Myometrial cell (primary cell): Measurements from ENCODE around the gene DLAT. TPM values are rescaled to one million over a fixed set of nuclear protein-coding genes. Genes with fewer than 3 reads are reported as not detected.

Experiments used
- total RNA-seq: library from RNA; depleted of rRNA; stranded (reverse); fragments of >200 nt; gene quantifications from 2 replicates; pipeline ENCODE4 v1.2.3, GENCODE V29; 2015

The DLAT gene
- 40.1 and 47.3 TPM in 2 replicates for total RNA-seq

DNA sequence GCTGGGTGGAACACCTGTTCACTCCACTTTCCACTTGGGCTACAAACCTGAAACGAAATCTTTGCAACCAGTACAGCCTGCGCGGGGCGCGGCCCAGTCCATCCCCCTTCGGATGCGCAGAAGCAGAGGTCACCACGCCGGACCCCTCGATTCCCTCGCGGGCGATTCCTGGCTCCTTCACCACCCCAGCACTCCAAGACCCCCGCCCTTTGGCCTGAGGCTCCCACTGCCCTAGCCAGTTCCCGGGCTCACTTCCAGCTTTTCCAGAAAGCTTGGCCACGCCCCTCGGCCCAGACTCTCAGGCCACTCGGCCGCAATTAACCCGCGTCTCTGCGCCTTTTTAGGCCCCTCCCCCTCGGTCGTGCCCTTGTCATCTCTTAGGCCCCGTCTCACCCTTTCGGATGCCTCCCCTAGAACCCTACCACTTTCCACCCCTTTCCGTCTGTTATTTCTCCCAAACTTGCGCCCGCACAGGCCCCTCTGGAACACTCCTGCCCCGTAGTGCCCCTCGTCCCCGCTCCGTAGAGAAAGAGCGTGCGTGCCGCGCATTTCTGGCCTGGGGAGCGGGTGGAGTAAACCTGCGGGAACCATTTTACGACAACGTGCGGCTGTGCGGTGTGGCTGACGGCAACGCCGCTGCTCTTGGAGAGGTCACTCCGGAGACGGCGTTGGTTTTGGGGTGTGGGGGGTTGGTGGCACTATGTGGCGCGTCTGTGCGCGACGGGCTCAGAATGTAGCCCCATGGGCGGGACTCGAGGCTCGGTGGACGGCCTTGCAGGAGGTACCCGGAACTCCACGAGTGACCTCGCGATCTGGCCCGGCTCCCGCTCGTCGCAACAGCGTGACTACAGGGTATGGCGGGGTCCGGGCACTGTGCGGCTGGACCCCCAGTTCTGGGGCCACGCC lies at the start of gene DLAT:
Gene DLAT (plus strand): TSS at position 636 of the 906 bp plus-strand sequence. CDS start 65 bp downstream, at position 701.

DNA sequence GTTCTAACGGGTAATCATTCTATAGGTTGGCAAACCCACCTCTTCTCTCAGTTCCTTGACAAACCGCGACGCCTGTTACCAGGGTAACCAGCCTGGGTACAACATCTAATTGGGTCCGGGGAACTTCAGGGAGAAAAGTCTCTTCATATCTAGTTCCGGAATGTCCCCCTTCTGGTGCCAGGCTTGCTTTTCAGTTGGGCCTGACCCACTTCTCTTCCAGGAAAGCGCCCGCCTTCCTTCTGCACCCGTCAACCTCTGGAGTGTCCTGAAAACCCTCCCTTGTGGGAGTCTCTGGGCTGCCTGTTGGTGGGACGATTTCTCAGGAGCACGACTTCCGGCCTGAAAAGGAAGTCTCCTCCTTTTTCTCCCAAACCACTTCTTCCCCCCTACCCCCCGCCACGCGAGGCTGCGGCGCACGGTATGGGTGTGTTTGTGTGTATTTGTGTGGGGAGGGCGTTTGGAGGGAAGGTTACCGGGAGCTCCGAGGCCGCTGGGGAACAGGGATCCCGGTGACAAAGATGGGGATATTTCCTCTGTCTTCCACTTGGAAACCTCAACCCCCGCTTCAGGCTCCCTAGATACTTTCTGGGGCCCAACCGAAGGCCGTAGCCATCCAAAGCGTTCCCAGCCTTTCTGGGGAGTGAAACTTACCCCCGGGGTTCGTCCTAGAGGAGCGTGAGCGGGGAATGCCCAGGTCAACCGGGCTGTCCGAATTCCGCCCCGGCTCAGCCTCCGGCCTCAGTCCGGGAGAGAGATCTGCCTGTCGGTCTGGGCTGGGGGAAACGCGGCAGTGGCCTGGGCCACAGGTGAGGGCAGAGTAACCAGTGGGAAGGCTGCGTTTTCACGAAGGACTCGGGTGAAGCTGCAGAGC lies 49.0 kb downstream of the DLAT start, which contains the start of the genes NKAPD1 and PIH1D2:
Gene NKAPD1 (plus strand): TSS at position 359 of the 871 bp plus-strand sequence. CDS start 1,276 bp downstream, outside the sequence.
Gene PIH1D2 (minus strand): TSS at position 77 of the 871 bp plus-strand sequence. CDS start 843 bp downstream, outside the sequence.

DNA sequence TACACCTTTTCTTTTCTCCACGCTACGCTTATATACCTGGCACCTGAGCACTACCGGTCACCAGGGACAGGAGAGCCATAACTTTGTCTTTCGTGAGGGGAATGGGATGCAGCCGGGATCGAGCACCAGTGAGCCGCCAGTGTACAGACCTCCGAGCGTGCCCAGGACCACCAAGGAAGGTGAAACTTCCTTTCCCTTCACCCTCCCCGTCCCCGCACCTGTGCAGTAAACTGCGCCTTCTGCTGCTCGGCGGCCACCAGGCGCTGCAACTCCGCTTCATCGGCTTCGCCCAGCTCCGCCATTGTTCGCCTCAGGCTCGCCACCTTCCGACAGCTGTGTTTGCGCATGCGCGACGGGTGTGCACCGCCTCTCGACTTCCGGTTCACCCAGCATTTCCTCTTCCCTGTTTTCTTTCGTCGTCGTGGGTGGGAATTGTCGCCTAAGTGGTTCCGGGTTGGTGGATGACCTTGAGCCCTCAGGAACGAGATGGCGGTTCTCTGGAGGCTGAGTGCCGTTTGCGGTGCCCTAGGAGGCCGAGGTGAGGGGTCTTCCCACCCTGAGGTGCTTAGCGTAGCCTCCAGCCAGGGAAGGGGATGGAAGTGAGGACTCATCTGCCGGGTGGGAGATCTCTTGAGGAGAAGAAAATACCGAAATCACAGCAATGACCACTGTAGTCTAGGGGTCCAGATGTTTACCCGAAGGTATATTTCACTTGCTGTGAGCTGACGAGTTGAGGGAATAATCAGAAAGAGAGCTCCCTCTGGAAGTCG lies 61.4 kb downstream of the DLAT start, which contains the start of the genes SDHD and TIMM8B:
Gene SDHD (plus strand): TSS at position 452 of the 770 bp plus-strand sequence. CDS start 35 bp downstream, at position 487.
Gene TIMM8B (minus strand): TSS at position 335 of the 770 bp plus-strand sequence. CDS start 33 bp downstream, at position 302.

Other genes with a start within 250 kb of the DLAT start
- 33.7 and 42.2 TPM in 2 replicates for gene ALG9, start 153.8 kb upstream of the DLAT start, total RNA-seq
- 3.7 and 4.3 TPM in 2 replicates for gene FDXACB1, start 146.2 kb upstream of the DLAT start, total RNA-seq
- gene CFAP68, start 145.9 kb upstream of the DLAT start, total RNA-seq: 7.2 and 14.2 TPM in 2 replicates
- gene CRYAB, start 113.6 kb upstream of the DLAT start, total RNA-seq: 11.7 and 27.1 TPM in 2 replicates
- not detected in 2 replicates for gene HSPB2, start 112.7 kb upstream of the DLAT start, total RNA-seq
- not detected in 2 replicates for gene C11orf52, start 106.5 kb upstream of the DLAT start, total RNA-seq
- 10.4 and 11.9 TPM in 2 replicates for gene DIXDC1, start 88.1 kb upstream of the DLAT start, total RNA-seq
- gene PIH1D2, start 48.6 kb downstream of the DLAT start, total RNA-seq: 1.2 and 4.9 TPM in 2 replicates
- 8.9 and 13.3 TPM in 2 replicates for gene NKAPD1, start 48.9 kb downstream of the DLAT start, total RNA-seq
- 40.2 and 48.7 TPM in 2 replicates for gene TIMM8B, start 61.3 kb downstream of the DLAT start, total RNA-seq
- gene SDHD, start 61.5 kb downstream of the DLAT start, total RNA-seq: 146 and 150 TPM in 2 replicates
- gene IL18, start 138.7 kb downstream of the DLAT start, total RNA-seq: 22.3 and 26.8 TPM in 2 replicates
- gene TEX12, start 142.0 kb downstream of the DLAT start, total RNA-seq: not detected in 2 replicates
- gene BCO2, start 150.1 kb downstream of the DLAT start, total RNA-seq: 3.7 and 7.1 TPM in 2 replicates
- gene PTS, start 201.0 kb downstream of the DLAT start, total RNA-seq: 38.3 and 44.4 TPM in 2 replicates
- gene PLET1, start 235.5 kb downstream of the DLAT start, total RNA-seq: not detected in 2 replicates